T-helper 2 cell (primary cell): ENCODE data around the gene PPP2R3A.

Source experiments
- DNase-seq, 5 experiments: peaks; one replicate each; pipeline versions ENCODE4 v3.0.0 to v3.0.0-alpha.2; 2012 to 2022

Gene PPP2R3A

GRCh38 chr3:136197159-136197793 is 231.7 kb downstream of the PPP2R3A start:
- DNase-seq: peak in 1 of 5 experiments; percentile 36
